ENCODE results near the gene HIVEP3.

DNA sequence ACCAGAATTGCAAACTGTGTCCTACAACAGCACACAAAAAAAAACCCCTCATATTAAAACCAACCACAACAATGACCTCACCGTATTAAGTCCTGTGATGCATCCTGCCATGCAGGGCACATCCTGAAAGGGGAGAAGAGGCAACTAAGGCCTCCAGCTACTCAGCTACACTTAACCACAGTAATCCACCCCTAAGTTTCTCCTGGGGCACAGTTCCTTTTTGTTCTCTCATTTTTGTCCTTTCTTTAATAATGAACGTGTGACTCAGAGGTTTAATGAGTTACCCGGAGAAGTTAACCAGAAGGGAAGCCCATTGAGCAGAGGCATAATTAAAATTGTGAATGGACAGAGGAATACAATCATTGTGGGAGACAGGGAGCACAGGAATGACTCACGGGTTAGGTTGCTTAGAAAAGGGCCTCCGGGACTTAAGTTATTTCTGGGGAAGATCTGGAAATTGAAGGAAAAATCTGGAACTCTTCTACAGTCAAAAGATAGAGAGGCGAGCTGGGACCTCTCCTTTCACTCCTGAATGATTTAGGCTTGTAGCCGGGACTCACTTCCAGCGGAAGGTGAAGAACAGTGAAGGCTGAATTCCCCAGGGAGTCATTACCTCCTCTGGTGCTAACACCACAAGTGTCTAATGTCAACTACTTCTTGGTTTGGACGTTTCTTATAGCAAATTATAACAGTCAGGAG lies 36.9 kb upstream of the HIVEP3 start:
- no peak for TF ChIP-seq CTCF (IDR thresholded peaks at IDR 0.05)
- no peak for TF ChIP-seq EZH2 (IDR thresholded peaks at IDR 0.05)
